ENCODE results near the gene GOLGA1.

The GOLGA1 gene

GRCh38 chr9:124831642-124832364, 109.1 kb downstream of the GOLGA1 start:
- no peak for DNase-seq

DNA sequence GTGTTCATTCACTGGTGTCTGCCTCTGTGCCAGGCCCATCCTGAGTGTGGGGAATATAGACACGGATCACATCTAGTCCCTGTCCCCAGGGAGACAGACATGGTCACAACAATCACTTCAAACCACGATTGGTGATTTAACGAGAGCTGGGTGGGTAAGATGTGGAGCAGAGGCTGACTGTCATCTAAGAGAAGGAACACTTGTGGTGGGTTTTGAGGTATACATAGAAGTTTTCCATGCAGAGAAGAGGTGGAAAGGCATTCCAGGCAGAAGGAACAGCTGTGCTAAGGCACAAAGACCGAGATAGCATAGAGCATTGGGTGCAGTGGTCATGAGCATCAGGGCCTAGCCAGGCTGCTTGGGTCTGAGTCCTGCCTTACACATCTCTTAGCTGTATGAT, 110.3 kb downstream of the GOLGA1 start:
- DNase-seq = no peak

- DNase-seq = no peak
Measured at GRCh38 chr9:124829334-124829669, 111.6 kb downstream of the GOLGA1 start.

- no peak for DNase-seq
Measured at GRCh38 chr9:124828489-124829333, 112.2 kb downstream of the GOLGA1 start.
